Inflammatory macrophage treated with lipopolysaccharide for 4 hours (primary cell): ENCODE measurements around the gene QSER1.
"Not testable (repeated sequence)": the region's sequence is repeated elsewhere in the genome, so short reads cannot be mapped to it uniquely, and the experiment has no call there.

Experiments used
- DNase-seq: peaks from one replicate; pipeline ENCODE4 v3.0.0-alpha.2; 2020

The QSER1 gene

GRCh38 chr11:32891657-32892354, 805 bp upstream of the QSER1 start:
- no peak for DNase-seq

GRCh38 chr11:32893093-32893342, 407 bp downstream of the QSER1 start:
- DNase-seq, result no peak

- DNase-seq, result peak; percentile 49
These were observed 935 bp downstream of the QSER1 start for GRCh38 chr11:32893343-32894148.

- DNase-seq, result peak; percentile 89
These were observed 1.7 kb downstream of the QSER1 start for GRCh38 chr11:32894149-32894827.

GRCh38 chr11:32894921-32895320, 2.3 kb downstream of the QSER1 start:
- DNase-seq, result no peak

- no peak for DNase-seq
These were observed 2.9 kb downstream of the QSER1 start for GRCh38 chr11:32895471-32895870.

- no peak for DNase-seq
These were observed 4.5 kb downstream of the QSER1 start for GRCh38 chr11:32897103-32897502.

- DNase-seq, result peak; percentile 75
These were observed 6.8 kb downstream of the QSER1 start for GRCh38 chr11:32899438-32899837.

- peak; percentile 77 for DNase-seq
These were observed 9.6 kb downstream of the QSER1 start for GRCh38 chr11:32902089-32902665.

GRCh38 chr11:32905028-32905667, 12.5 kb downstream of the QSER1 start:
- DNase-seq, result no peak

GRCh38 chr11:32908619-32909018, 16.0 kb downstream of the QSER1 start:
- DNase-seq, result no peak

GRCh38 chr11:32911413-32911812, 18.8 kb downstream of the QSER1 start:
- DNase-seq, result no peak

- DNase-seq, result no peak
These were observed 20.8 kb downstream of the QSER1 start for GRCh38 chr11:32913445-32913844.

GRCh38 chr11:32916361-32916760, 23.8 kb downstream of the QSER1 start:
- DNase-seq, result no peak

- DNase-seq, result no peak
These were observed 24.4 kb downstream of the QSER1 start for GRCh38 chr11:32916994-32917393.

GRCh38 chr11:32918427-32918826, 25.8 kb downstream of the QSER1 start:
- DNase-seq, result no peak

- no peak for DNase-seq
These were observed 26.7 kb downstream of the QSER1 start for GRCh38 chr11:32919338-32919737.

GRCh38 chr11:32920570-32920969, 28.0 kb downstream of the QSER1 start:
- DNase-seq, result no peak

- DNase-seq, result no peak
These were observed 28.6 kb downstream of the QSER1 start for GRCh38 chr11:32921204-32921603.

GRCh38 chr11:32931606-32932005, 39.0 kb downstream of the QSER1 start:
- no peak for DNase-seq

GRCh38 chr11:32932196-32932595, 39.6 kb downstream of the QSER1 start:
- DNase-seq, result no peak

- DNase-seq, result no peak
These were observed 42.9 kb downstream of the QSER1 start for GRCh38 chr11:32935462-32936029.

- DNase-seq, result not testable (repeated sequence)
These were observed 43.6 kb downstream of the QSER1 start for GRCh38 chr11:32936178-32936577.
